Fibroblast of lung (primary cell): Measurements from ENCODE around the gene CDH4. TPM values are rescaled to one million over a fixed set of nuclear protein-coding genes. Genes with fewer than 3 reads are reported as not detected.
A peak's percentile ranks its signal among the peaks of the same experiment; 100 is the strongest.

Experiments
- DNase-seq, 2 donors: peaks; one replicate each; pipeline versions ENCODE4 v3.0.0 to v3.0.0-alpha.2; 2010; ENCODE audit warnings: low read depth in 2 of 2
- H2AFZ ChIP-seq: 2 replicates; pipeline ENCODE4 v1.5.1; 2012; ENCODE audit warnings: low read length, control low read depth, inconsistent platforms
- H3K27ac ChIP-seq: 2 replicates; pipeline ENCODE4 v1.5.1; 2011; ENCODE audit warnings: low read length, control low read depth; ENCODE audit not compliant: insufficient read depth
- H3K27me3 ChIP-seq: 2 replicates; pipeline ENCODE4 v1.5.1; 2011; ENCODE audit warnings: mild to moderate bottlenecking, low read length; ENCODE audit not compliant: control insufficient read depth, insufficient read depth
- H3K36me3 ChIP-seq: 2 replicates; pipeline ENCODE4 v1.5.1; 2011; ENCODE audit warnings: low read length; ENCODE audit not compliant: control insufficient read depth, insufficient read depth
- H3K4me1 ChIP-seq: 2 replicates; pipeline ENCODE4 v1.5.1; 2011; ENCODE audit warnings: low read length; ENCODE audit not compliant: control insufficient read depth, insufficient read depth; ENCODE audit errors: extremely low read depth
- H3K4me2 ChIP-seq: 2 replicates; pipeline ENCODE4 v1.5.1; 2011; ENCODE audit warnings: low read length, control low read depth; ENCODE audit not compliant: insufficient read depth; ENCODE audit errors: extremely low read depth
- H3K4me3 ChIP-seq, 4 experiments: fragments of 200-600 bp in 1 of 4; sonication (generic) in 1 of 4; replicated peaks in 1 of 4; 2 replicates each; pipeline ENCODE4 v1.5.1; 2011 to 2016; ENCODE audit warnings: low read length in 4 of 4, low read depth in 3 of 4, mild to moderate bottlenecking in 3 of 4, control low read depth in 2 of 4, inconsistent platforms in 1 of 4, mixed read lengths in 1 of 4; ENCODE audit not compliant: insufficient read depth in 1 of 4; ENCODE audit errors: control extremely low read depth in 1 of 4
- H3K79me2 ChIP-seq: 2 replicates; pipeline ENCODE4 v1.5.1; 2012; ENCODE audit warnings: mild to moderate bottlenecking, low read length, inconsistent platforms; ENCODE audit not compliant: control insufficient read depth, insufficient read depth
- H3K9ac ChIP-seq: 2 replicates; pipeline ENCODE4 v1.5.1; 2011; ENCODE audit warnings: mild to moderate bottlenecking, low read length, control low read depth; ENCODE audit not compliant: insufficient read depth
- H3K9me3 ChIP-seq: 2 replicates; pipeline ENCODE4 v1.5.1; 2012; ENCODE audit warnings: low read depth, low read length; ENCODE audit not compliant: control insufficient read depth, insufficient read depth
- H4K20me1 ChIP-seq: 2 replicates; pipeline ENCODE4 v1.5.1; 2011; ENCODE audit warnings: low read length; ENCODE audit not compliant: control insufficient read depth, insufficient read depth; ENCODE audit errors: extremely low read depth
- CTCF ChIP-seq, 2 donors: IDR thresholded peaks in 1 of 2; conservative IDR thresholded peaks in 1 of 2; 1 replicate in 1 of 2; 2 replicates in 1 of 2; pipeline ENCODE4 v1.5.1; 2011 to 2012; ENCODE audit warnings: low read length in 2 of 2, control low read depth in 1 of 2, inconsistent platforms in 1 of 2, low read depth in 1 of 2, mild to moderate bottlenecking in 1 of 2
- EZH2 ChIP-seq: IDR thresholded peaks from 2 replicates; pipeline ENCODE4 v1.5.1; 2012; ENCODE audit warnings: low read length, control low read depth, mild to moderate bottlenecking; ENCODE audit errors: missing control alignments
- polyA plus RNA-seq, 2 donors: library from polyadenylated mRNA; depleted of rRNA in 1 of 2; stranded (reverse) in 1 of 2; unstranded in 1 of 2; fragments of >200 nt; gene quantifications; 2 replicates each; pipeline ENCODE4 v1.2.1, GENCODE V29; 2011 to 2012; ENCODE audit warnings: missing spikeins in 1 of 2
- total RNA-seq: library from RNA; depleted of rRNA; stranded (reverse); fragments of >200 nt; gene quantifications from 2 replicates; pipeline ENCODE4 v1.2.1, GENCODE V29; 2014

The CDH4 gene
- total and polyA plus RNA-seq, 2 donors (not counting 1 experiment from before 2014, with no cell fraction given), result 4.8 to 6.8 TPM

- no peak overlapping the region for H3K27ac ChIP-seq
- H2AFZ ChIP-seq, result no peak overlapping the region
- no peaks in the 10 kb centered on the region for H3K4me1 ChIP-seq
- peak in 1 of 2 donors; percentile 42 for DNase-seq
- no peak overlapping the region for H3K4me3 ChIP-seq
- no peaks in the 10 kb centered on the region for H3K79me2 ChIP-seq
- H3K27me3 ChIP-seq, result no peaks in the 10 kb centered on the region
- TF ChIP-seq CTCF (conservative IDR thresholded peaks at IDR 0.05 in 1 of 2, IDR thresholded peaks at IDR 0.05 in 1 of 2; ENCODE audit: low read depth in 1 of 2, low read length in 2 of 2) (no peak), EZH2 (no peak)
- no peak overlapping the region for H3K9ac ChIP-seq
- no peaks in the 10 kb centered on the region for H3K36me3 ChIP-seq
- no peak overlapping the region for H3K4me2 ChIP-seq
- H3K9me3 ChIP-seq, result no peaks in the 10 kb centered on the region
- no peaks in the 10 kb centered on the region for H4K20me1 ChIP-seq
These were observed 682.9 kb downstream of the CDH4 start for GRCh38 chr20:61934716-61935530.

- Histone ChIP-seq H3K27me3 (no peaks in the 10 kb centered on the region), H3K27ac (no peak overlapping the region), H3K9ac (no peak overlapping the region), H4K20me1 (no peaks in the 10 kb centered on the region), H2AFZ (no peak overlapping the region), H3K79me2 (no peaks in the 10 kb centered on the region), H3K4me2 (no peak overlapping the region), H3K9me3 (no peaks in the 10 kb centered on the region), H3K4me1 (no peaks in the 10 kb centered on the region), H3K4me3 (no peak overlapping the region), H3K36me3 (no peaks in the 10 kb centered on the region)
- no peak for DNase-seq
- TF ChIP-seq EZH2 (no peak), CTCF (conservative IDR thresholded peaks at IDR 0.05 in 1 of 2, IDR thresholded peaks at IDR 0.05 in 1 of 2; ENCODE audit: low read depth in 1 of 2, low read length in 2 of 2) (no peak)
These were observed 684.1 kb downstream of the CDH4 start for GRCh38 chr20:61935926-61936700.

- H3K27ac ChIP-seq, result no peak overlapping the region
- TF ChIP-seq EZH2 (no peak), CTCF (conservative IDR thresholded peaks at IDR 0.05 in 1 of 2, IDR thresholded peaks at IDR 0.05 in 1 of 2; ENCODE audit: low read depth in 1 of 2, low read length in 2 of 2) (no peak)
- no peaks in the 10 kb centered on the region for H3K27me3 ChIP-seq
- no peak overlapping the region for H3K9ac ChIP-seq
- H3K36me3 ChIP-seq, result no peaks in the 10 kb centered on the region
- H3K79me2 ChIP-seq, result no peaks in the 10 kb centered on the region
- no peak overlapping the region for H3K4me2 ChIP-seq
- no peak overlapping the region for H2AFZ ChIP-seq
- no peak for DNase-seq
- no peak overlapping the region for H3K4me3 ChIP-seq
- H4K20me1 ChIP-seq, result no peaks in the 10 kb centered on the region
- no peaks in the 10 kb centered on the region for H3K9me3 ChIP-seq
- no peaks in the 10 kb centered on the region for H3K4me1 ChIP-seq
These were observed 684.7 kb downstream of the CDH4 start for GRCh38 chr20:61936701-61937131.
